Right atrium auricular region (tissue), 2 donors: Measurements from ENCODE around the gene ST6GALNAC3. TPM values are rescaled to one million over a fixed set of nuclear protein-coding genes. Genes with fewer than 3 reads are reported as not detected.

Experiments used
- DNase-seq: peaks from one replicate; pipeline ENCODE4 v3.0.0-alpha.2; 2019; ENCODE audit warnings: low spot score
- H3K27ac ChIP-seq, 2 donors: fragments of 200-600 bp; sonication (generic); 1 replicate in 1 of 2; 2 replicates in 1 of 2; pipeline ENCODE4 v1.5.1; 2016 to 2019
- H3K27me3 ChIP-seq, 2 donors: fragments of 200-600 bp; sonication (generic); one replicate each; pipeline versions ENCODE4 v1.5.1 to v1.6.0; 2017 to 2019
- H3K36me3 ChIP-seq: fragments of 200-600 bp; sonication (generic); one replicate; pipeline ENCODE4 v1.5.1; 2016
- H3K4me1 ChIP-seq, 2 donors: fragments of 200-600 bp; sonication (generic); one replicate each; pipeline versions ENCODE4 v1.5.1 to v1.6.0; 2017 to 2019
- H3K4me3 ChIP-seq, 2 donors: fragments of 200-600 bp; sonication (generic); 1 replicate in 1 of 2; 2 replicates in 1 of 2; pipeline ENCODE4 v1.5.1; 2017 to 2019; ENCODE audit warnings: mild to moderate bottlenecking in 1 of 2, moderate library complexity in 1 of 2
- H3K9me3 ChIP-seq, 2 donors: fragments of 200-600 bp; sonication (generic); one replicate each; pipeline ENCODE4 v1.5.1; 2019
- CTCF ChIP-seq, 2 donors: fragments of 200-600 bp; sonication (generic); IDR thresholded peaks; one replicate each; pipeline ENCODE4 v1.5.1; 2019; ENCODE audit warnings: antibody characterized with exemption in 2 of 2
- total RNA-seq, 2 donors: library from RNA; depleted of rRNA; stranded (reverse); fragments of >200 nt; gene quantifications; one replicate each; pipeline ENCODE4 v1.1.0, GENCODE V29; 2016

ST6GALNAC3 gene
- total RNA-seq, 2 donors from 2014 or later: 6.8 to 9.3 TPM

GRCh38 chr1:76198452-76198851 is 123.9 kb downstream of the ST6GALNAC3 start:
- DNase-seq: no peak
- H3K27me3 ChIP-seq: no peaks in the 10 kb centered on the region
- H3K4me1 ChIP-seq: no peaks in the 10 kb centered on the region
- no peak for TF ChIP-seq CTCF (IDR thresholded peaks at IDR 0.05)
- H3K27ac ChIP-seq: no peak overlapping the region
- H3K36me3 ChIP-seq: no peaks in the 10 kb centered on the region
- H3K9me3 ChIP-seq: no peaks in the 10 kb centered on the region
- H3K4me3 ChIP-seq: no peak overlapping the region

- no peak for TF ChIP-seq CTCF (IDR thresholded peaks at IDR 0.05)
- Histone ChIP-seq H3K36me3 (no peaks in the 10 kb centered on the region), H3K27ac (no peak overlapping the region), H3K27me3 (no peaks in the 10 kb centered on the region), H3K4me3 (no peak overlapping the region), H3K9me3 (no peaks in the 10 kb centered on the region), H3K4me1 (no peaks in the 10 kb centered on the region)
- DNase-seq: no peak
These were observed 128.1 kb downstream of the ST6GALNAC3 start for GRCh38 chr1:76202670-76203069.

- Histone ChIP-seq H3K27me3 (no peaks in the 10 kb centered on the region), H3K36me3 (no peaks in the 10 kb centered on the region)
These were observed 128.6 kb downstream of the ST6GALNAC3 start for GRCh38 chr1:76203127-76203526.

GRCh38 chr1:76209238-76209637 is 134.7 kb downstream of the ST6GALNAC3 start:
- H3K4me3 ChIP-seq: no peak overlapping the region
- DNase-seq: no peak
- H3K4me1 ChIP-seq: no peaks in the 10 kb centered on the region
- no peaks in the 10 kb centered on the region for H3K27me3 ChIP-seq
- H3K27ac ChIP-seq: no peak overlapping the region
- H3K9me3 ChIP-seq: no peaks in the 10 kb centered on the region
- no peak for TF ChIP-seq CTCF (IDR thresholded peaks at IDR 0.05)
- no peaks in the 10 kb centered on the region for H3K36me3 ChIP-seq

More at GRCh38 chr1:76203127-76203526, 128.6 kb downstream of the ST6GALNAC3 start:
- no peak for TF ChIP-seq CTCF (IDR thresholded peaks at IDR 0.05)
- Histone ChIP-seq H3K4me3 (no peak overlapping the region), H3K4me1 (no peaks in the 10 kb centered on the region), H3K9me3 (no peaks in the 10 kb centered on the region), H3K27ac (no peak overlapping the region)
- no peak for DNase-seq

DNA sequence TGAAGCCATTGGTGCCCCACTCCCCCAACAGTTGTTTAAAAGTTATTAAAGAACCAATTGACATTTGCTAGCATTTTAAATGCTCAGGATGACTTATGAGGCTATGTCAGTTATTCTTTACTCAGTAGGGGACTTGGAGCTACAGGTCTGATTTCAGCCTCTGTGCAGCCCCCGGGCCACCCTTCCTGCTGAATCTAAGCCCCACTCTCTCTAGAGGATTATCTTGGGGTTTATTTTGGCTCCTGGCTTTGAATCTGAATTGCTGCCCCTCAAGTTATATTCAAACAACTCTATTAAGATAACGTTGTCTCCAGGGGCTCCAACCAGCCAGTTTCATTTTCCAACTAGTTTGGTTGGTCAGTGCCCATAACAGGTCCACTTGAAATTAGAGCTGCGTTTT is 135.1 kb downstream of the ST6GALNAC3 start:
- TF ChIP-seq CTCF (IDR thresholded peaks at IDR 0.05): no peak
- no peaks in the 10 kb centered on the region for H3K9me3 ChIP-seq

DNA sequence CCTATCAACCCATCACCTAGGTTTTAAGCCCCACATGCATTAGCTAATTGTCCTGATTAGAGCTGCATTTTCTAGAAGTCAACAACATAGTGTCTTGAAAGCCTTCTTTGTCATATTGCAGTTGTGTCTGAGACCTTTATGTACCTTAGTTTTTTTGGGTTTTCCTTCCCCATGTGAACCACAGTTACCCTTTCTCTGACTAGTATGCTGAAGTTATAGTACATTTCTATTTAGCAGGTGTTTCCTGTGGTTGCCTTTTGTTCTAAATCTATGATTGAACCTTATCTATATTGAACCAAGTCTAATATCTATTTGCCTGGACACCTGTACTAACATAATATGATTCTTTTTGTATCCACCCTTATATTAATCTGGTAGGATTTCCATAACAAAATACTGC is 135.6 kb downstream of the ST6GALNAC3 start:
- Histone ChIP-seq H3K36me3 (no peaks in the 10 kb centered on the region), H3K27ac (no peak overlapping the region), H3K27me3 (no peaks in the 10 kb centered on the region), H3K9me3 (no peaks in the 10 kb centered on the region), H3K4me1 (no peaks in the 10 kb centered on the region), H3K4me3 (no peak overlapping the region)
- DNase-seq: no peak
- TF ChIP-seq CTCF (IDR thresholded peaks at IDR 0.05): no peak

More for the DNA sequence above, 135.1 kb downstream of the ST6GALNAC3 start:
- H3K27me3 ChIP-seq: no peaks in the 10 kb centered on the region
- H3K27ac ChIP-seq: no peak overlapping the region
- no peak overlapping the region for H3K4me3 ChIP-seq
- H3K36me3 ChIP-seq: no peaks in the 10 kb centered on the region
- no peak for DNase-seq
- no peaks in the 10 kb centered on the region for H3K4me1 ChIP-seq
